Fibroblast of the aortic adventitia (primary cell): ENCODE data around the gene AKAP6. TPM values are rescaled to one million over a fixed set of nuclear protein-coding genes. Genes with fewer than 3 reads are reported as not detected.
"Not testable (repeated sequence)": the region's sequence is repeated elsewhere in the genome, so short reads cannot be mapped to it uniquely, and the experiment has no call there.

Source experiments
- DNase-seq: peaks from one replicate; pipeline ENCODE4 v3.0.0-alpha.2; 2010; ENCODE audit warnings: low read depth
- H3K4me3 ChIP-seq: 2 replicates; pipeline ENCODE4 v1.5.1; 2011; ENCODE audit warnings: low read depth, mild to moderate bottlenecking, control low read depth, low read length, moderate library complexity
- total RNA-seq: library from RNA; depleted of rRNA; stranded (reverse); fragments of >200 nt; gene quantifications from 2 replicates; pipeline ENCODE4 v1.2.3, GENCODE V29; 2012; ENCODE audit warnings: low replicate concordance
- TF ChIP-seq, protein P1 (sequence below): IDR thresholded peaks from 2 replicates; pipeline ENCODE4 v1.5.1; 2011; ENCODE audit warnings: mild to moderate bottlenecking, low read length, control low read depth, inconsistent platforms; ENCODE audit not compliant: insufficient read depth

The AKAP6 gene
- total RNA-seq, 1 donor, result 2.2 TPM

DNA sequence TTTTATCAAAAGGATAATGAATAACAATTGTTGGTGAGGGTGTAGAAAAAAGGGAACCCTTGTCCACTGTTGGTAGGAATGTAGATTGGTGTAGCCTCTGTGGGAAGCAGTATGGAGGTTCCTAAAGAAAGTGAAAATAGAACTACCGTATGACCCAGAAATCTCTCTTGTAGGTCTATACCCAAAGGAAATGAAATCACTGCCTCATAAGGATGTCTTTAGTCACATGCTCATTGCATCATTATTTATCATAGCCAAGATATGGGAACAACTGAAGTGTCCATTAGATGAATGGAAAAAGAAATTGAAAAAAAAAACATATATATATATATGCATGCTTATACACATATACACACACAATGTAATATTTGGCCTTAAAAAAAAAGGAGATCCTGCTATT is 450.7 kb downstream of the AKAP6 start:
- TF ChIP-seq, protein P1, sequence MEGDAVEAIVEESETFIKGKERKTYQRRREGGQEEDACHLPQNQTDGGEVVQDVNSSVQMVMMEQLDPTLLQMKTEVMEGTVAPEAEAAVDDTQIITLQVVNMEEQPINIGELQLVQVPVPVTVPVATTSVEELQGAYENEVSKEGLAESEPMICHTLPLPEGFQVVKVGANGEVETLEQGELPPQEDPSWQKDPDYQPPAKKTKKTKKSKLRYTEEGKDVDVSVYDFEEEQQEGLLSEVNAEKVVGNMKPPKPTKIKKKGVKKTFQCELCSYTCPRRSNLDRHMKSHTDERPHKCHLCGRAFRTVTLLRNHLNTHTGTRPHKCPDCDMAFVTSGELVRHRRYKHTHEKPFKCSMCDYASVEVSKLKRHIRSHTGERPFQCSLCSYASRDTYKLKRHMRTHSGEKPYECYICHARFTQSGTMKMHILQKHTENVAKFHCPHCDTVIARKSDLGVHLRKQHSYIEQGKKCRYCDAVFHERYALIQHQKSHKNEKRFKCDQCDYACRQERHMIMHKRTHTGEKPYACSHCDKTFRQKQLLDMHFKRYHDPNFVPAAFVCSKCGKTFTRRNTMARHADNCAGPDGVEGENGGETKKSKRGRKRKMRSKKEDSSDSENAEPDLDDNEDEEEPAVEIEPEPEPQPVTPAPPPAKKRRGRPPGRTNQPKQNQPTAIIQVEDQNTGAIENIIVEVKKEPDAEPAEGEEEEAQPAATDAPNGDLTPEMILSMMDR, result no peak
- H3K4me3 ChIP-seq, result no peak overlapping the region
- DNase-seq, result no peak

DNA sequence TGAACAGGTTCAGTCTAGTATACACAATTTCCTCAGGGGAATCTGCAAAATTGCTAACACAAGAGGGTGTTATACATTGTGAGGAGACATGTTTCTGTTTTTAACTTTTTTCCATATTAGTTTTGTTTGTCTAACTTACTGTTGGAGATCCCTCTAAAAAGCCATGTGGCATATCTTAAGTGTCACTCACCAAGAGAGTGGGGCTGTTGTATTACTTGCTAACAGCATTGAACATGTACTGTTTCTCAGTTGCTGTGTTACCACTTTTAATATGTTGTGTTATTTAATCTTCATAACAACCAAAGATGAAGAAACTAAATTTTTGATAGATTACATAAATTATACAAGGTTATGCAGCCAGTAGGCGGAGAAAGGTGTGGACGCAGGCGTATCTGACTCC is 455.3 kb downstream of the AKAP6 start:
- DNase-seq, result no peak
- no peak overlapping the region for H3K4me3 ChIP-seq
- TF ChIP-seq, protein P1, result no peak

DNA sequence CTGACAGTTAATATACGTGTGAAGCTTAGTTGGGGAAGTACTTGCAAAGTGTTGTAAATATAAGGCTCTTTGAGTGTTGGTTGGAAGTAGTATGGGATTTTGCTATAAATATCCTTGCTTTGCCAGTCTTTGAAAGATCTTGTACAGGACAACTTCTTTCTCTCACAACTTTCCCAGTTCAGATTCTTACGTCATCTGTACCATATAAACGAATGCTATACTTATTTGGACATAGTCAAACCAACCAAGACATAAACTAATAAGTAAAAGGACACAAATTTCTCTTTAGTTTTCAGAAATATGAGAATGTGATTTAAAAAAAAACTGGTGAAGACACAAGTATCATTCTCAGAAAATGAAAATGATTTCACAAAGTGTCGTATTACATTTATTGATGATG is 456.5 kb downstream of the AKAP6 start:
- TF ChIP-seq, protein P1, result no peak
- DNase-seq, result no peak
- H3K4me3 ChIP-seq, result no peak overlapping the region

DNA sequence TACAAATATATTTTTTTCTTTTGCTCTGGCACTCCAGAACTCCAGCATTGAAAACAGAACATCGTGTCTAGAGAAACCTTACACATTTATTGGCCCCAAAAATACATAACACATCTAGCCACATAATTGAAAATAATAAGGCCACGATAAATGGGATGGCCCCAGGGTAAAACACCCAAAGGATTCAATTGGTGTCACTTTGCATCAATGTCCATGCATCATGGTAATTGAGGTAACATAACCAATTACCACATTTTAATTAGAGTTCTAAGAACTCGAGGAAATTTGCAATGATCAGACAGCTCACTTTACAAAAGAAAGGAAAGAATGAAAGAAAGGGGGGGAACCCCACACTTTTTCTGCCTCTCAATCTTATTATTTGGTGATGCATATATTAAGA is 457.8 kb downstream of the AKAP6 start:
- TF ChIP-seq, protein P1, result no peak
- no peak overlapping the region for H3K4me3 ChIP-seq
- no peak for DNase-seq

DNA sequence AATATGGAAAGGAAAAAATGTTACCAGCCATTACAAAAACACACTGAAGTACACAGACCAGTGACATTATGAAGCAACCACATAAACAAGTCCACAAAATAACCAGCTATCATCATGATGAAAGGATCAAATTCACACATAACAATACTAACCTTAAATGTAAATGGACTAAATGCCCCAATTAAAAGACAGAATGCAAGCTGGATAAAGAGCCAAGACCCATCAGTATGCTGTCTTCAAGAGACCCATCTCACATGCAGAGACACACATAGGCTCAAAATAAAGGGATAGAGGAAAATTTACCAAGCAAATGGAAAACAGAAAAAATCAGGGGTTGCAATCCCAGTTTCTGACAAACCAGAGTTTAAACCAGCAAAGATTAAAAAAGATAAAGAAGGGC is 463.9 kb downstream of the AKAP6 start:
- not testable (repeated sequence) for H3K4me3 ChIP-seq, DNase-seq

DNA sequence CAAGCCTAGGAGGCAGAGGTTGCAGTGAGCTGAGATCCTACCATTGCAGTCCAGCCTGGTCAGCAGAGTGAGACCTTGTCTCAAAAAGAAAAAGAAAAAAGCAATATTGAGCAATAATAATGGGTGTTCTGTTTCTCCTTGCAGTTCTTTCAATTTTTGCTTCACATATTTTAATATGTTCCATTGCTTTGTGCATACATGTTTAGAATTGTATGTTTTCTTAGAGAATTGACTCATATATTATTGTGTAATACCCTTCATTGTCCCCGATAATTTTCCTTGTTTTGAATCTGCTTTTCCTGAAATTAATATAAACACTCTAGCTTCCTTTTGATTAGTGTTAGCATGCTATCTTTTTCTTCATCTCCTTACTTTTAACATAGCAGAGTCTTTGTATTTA is 471.2 kb downstream of the AKAP6 start:
- H3K4me3 ChIP-seq, result no peak overlapping the region
- TF ChIP-seq, protein P1, result no peak

DNA sequence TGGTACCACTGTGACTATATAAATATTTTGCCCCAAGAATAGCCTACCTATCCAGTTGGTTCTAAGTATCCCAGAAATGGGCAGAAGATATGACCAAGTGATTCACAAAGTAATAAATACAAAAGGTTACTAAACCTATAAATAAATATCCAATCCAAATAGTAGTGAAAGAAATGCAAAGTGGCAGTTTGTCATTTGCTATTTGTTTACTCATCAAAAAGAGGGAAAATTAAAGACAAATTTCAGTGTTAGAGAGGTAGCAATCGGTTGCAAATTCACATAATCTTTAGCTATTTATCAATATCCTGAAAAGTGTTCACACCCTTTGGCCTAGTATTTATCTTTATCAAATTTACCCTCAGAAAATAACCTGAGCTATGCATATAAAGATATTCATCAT is 473.2 kb downstream of the AKAP6 start:
- TF ChIP-seq, protein P1, result no peak
- no peak overlapping the region for H3K4me3 ChIP-seq
- no peak for DNase-seq

More for the DNA sequence above, 471.2 kb downstream of the AKAP6 start:
- no peak for DNase-seq

DNA sequence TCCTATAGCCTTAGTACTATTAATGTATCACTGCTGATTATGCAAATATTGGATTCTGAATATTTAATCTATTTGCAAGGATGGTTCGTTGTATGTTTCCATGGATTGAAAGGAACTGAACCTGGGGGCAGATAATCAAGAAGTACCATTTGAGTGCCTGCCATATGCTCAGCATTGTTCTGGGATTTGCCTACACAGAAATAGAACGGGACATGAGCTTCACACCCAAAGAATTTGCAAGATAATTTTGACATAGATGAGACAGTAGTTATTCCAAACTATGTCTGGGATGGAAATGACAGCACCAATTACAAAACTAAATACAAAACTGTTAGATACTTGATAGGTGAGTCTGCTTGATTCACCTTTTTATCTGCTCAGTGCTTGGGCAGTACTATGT is 476.9 kb downstream of the AKAP6 start:
- TF ChIP-seq, protein P1, result no peak
- DNase-seq, result no peak
- no peak overlapping the region for H3K4me3 ChIP-seq
